OCI-LY1 (cell line): Measurements from ENCODE around the gene GPR18.

Experiments used
- EZH2 ChIP-seq: fragments of 200-600 bp; sonication (generic), shearing (Covaris generic); IDR thresholded peaks from 2 replicates; pipeline ENCODE4 v1.8.0; 2017; ENCODE audit warnings: borderline replicate concordance, mixed run types, mild to moderate bottlenecking, antibody characterized with exemption, low read length, moderate library complexity, mixed read lengths
- TF ChIP-seq, protein P1 (sequence below): fragments of 200-600 bp; sonication (generic), shearing (Covaris generic); IDR thresholded peaks from 2 replicates; pipeline ENCODE4 v1.5.1; 2017; ENCODE audit warnings: mild to moderate bottlenecking, antibody characterized with exemption, low read length, moderate library complexity, mixed read lengths

DNA sequence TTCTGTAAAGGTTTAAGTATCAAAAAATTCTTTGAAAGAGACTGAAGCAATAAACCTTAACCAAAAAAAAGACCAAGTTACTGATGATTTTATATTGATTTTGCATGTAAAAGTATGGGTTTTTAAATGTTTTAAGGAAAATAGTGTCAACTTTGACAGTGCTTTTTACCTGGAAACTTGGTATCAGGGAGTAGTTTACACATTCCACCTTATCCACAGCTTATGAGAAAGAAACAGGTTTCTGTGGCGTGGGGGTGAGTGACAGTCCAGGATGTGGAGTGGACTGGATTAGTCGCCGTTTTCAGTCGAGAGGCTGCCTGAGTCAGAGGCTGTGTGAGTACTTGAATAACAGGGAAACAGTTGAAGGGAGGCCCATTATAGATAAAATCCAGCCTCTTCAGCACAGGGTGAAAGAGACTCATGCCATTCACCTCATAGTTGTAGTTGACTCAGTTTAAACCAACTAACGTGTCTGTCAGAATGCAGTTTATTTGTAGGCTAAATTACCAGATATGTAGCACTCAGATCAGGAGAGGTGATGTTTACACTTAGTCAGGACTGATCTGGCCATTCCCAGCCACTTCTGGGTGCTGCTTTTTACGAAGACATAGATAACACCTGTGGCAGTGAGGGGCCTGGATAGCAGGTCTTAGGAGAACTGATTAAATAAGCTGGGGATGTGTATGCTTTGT lies 49.6 kb upstream of the GPR18 start:
- TF ChIP-seq, protein P1, sequence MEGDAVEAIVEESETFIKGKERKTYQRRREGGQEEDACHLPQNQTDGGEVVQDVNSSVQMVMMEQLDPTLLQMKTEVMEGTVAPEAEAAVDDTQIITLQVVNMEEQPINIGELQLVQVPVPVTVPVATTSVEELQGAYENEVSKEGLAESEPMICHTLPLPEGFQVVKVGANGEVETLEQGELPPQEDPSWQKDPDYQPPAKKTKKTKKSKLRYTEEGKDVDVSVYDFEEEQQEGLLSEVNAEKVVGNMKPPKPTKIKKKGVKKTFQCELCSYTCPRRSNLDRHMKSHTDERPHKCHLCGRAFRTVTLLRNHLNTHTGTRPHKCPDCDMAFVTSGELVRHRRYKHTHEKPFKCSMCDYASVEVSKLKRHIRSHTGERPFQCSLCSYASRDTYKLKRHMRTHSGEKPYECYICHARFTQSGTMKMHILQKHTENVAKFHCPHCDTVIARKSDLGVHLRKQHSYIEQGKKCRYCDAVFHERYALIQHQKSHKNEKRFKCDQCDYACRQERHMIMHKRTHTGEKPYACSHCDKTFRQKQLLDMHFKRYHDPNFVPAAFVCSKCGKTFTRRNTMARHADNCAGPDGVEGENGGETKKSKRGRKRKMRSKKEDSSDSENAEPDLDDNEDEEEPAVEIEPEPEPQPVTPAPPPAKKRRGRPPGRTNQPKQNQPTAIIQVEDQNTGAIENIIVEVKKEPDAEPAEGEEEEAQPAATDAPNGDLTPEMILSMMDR = no peak
- TF ChIP-seq EZH2 = no peak
